ENCODE measurements around the gene PTGDS.
"Not testable (repeated sequence)": the region's sequence is repeated elsewhere in the genome, so short reads cannot be mapped to it uniquely, and the experiment has no call there.

PTGDS gene

DNA sequence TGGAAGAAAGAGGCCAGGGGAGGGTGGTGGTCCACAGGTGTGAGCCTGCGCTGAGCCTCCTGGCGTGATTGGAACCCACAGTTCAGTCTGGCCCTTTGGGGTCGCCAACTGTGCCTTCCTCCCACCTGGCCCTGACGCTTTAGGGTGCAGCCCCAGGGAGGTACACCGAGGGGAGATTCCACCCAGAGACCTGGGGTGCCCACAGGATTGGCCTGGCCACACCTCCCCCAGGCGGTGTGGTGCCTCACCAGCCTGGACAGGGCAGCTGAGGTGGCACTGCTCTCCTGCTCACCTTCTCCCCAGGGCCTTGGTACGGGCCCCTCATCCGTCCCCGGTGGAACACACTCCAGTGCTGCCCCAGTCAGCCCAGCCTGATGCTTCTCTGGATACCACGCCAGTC, 20.1 kb downstream of the PTGDS start:
- DNase-seq (ENCODE audit: low read depth) = no peak
- TF ChIP-seq, protein P1, sequence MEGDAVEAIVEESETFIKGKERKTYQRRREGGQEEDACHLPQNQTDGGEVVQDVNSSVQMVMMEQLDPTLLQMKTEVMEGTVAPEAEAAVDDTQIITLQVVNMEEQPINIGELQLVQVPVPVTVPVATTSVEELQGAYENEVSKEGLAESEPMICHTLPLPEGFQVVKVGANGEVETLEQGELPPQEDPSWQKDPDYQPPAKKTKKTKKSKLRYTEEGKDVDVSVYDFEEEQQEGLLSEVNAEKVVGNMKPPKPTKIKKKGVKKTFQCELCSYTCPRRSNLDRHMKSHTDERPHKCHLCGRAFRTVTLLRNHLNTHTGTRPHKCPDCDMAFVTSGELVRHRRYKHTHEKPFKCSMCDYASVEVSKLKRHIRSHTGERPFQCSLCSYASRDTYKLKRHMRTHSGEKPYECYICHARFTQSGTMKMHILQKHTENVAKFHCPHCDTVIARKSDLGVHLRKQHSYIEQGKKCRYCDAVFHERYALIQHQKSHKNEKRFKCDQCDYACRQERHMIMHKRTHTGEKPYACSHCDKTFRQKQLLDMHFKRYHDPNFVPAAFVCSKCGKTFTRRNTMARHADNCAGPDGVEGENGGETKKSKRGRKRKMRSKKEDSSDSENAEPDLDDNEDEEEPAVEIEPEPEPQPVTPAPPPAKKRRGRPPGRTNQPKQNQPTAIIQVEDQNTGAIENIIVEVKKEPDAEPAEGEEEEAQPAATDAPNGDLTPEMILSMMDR (IDR thresholded peaks at IDR 0.05; ENCODE audit: low read depth, low read length, missing control alignments) = no peak
- no peak overlapping the region for H3K4me3 ChIP-seq (ENCODE audit: low read depth, low read length)

DNA sequence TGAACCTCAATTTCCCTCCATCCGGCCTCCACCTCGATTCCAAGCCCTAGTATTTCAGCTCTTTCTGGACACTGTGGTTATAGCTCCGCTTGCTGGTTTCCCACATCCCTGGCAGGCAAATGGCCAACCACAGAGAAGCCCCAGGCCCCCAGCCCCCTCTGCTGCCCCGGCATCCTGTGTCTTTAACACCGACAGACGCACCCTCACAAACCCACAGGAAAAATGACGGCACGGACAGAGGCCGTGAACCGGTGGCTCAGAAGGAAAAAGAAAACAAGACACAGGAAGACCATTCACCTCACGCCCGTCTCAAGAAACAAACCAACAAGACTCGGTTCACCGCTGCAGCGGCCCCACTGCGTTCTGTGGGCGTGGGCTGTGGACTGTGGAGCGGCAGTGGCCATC, 20.5 kb downstream of the PTGDS start:
- DNase-seq (ENCODE audit: low read depth) = no peak
- no peak overlapping the region for H3K4me3 ChIP-seq (ENCODE audit: low read depth, low read length)

DNA sequence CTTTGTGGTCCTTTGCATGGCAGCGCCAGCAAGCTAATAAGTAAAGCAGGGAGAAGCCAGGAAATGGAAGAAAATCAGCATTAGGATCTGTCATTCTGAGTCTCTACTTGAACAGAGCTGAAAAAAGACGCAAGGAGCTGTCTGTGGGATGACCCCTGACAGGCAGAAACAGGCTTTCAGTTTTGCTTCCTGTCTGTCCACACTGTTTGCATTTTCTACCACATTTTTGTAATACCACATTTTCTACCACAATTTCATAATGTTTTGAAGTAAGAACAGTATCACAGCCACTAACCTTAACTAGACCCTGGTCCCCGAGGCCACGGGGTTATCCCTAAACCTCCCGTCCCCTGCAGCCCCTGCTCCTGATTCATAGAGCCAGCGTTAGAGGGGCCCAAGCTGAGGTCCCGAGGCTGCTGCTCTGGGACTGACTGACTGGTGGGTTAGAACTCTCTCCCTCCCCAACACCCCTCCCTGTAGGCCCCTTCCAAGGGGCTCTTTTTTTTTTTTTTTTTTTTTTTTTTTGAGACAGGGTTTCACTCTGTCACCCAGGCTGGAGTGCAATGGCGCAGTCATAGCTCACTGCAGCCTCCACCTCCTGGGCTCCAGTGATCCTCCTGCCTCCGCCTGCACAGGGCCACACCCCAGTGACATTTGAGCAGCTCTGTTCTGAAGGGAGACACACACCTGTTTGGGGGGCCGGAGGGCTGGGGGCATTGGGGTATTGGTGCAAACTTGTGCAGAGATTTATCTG, 23.1 kb downstream of the PTGDS start:
- DNase-seq (ENCODE audit: low read depth) = peak; percentile 75

More for the DNA sequence above, 20.5 kb downstream of the PTGDS start:
- TF ChIP-seq, protein P1 (IDR thresholded peaks at IDR 0.05; ENCODE audit: low read depth, low read length, missing control alignments) = no peak

DNA sequence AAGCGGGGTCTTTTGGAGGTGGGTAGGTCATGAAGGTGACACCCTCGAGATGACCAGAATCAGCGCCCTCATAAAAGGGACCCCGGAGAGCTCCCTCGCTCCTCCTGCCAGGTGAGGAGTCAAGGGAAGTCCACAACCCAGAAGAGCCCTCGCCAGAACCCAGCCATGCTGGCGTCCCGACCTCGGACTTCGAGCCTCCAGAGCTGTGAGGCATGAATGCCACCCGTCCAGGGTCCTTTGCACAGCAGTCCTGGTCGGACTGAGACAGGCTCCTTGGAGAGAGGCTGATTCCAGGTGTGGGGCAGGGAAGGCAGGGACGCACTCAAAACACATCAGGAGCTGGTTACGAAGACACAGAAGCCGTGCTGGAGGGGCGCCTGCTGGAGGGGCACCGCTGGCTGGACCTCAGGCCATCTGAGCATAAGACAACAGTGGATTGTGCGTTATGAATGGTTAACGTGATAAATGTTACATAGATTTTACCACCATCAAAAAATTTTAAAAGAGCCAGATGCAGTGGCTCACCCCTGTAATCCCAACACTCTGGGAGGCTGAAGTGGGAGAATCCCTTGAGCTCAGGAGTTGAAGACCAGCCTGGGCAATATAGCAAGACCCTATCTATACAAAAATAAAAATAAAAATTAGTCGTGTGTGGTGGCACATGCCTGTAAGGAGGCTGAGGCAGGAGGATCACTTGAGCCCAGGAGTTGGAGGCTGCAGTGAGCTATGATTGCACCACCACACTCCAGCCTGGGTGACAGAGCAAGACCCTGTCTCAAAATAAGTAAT, 24.7 kb downstream of the PTGDS start:
- TF ChIP-seq, protein P1 (IDR thresholded peaks at IDR 0.05; ENCODE audit: low read depth, low read length, missing control alignments) = no peak
- H3K4me3 ChIP-seq (ENCODE audit: low read depth, low read length) = no peak overlapping the region
- no peak for DNase-seq (ENCODE audit: low read depth)

More for the DNA sequence above, 23.1 kb downstream of the PTGDS start:
- no peak overlapping the region for H3K4me3 ChIP-seq (ENCODE audit: low read depth, low read length)
- TF ChIP-seq, protein P1 (IDR thresholded peaks at IDR 0.05; ENCODE audit: low read depth, low read length, missing control alignments) = no peak

DNA sequence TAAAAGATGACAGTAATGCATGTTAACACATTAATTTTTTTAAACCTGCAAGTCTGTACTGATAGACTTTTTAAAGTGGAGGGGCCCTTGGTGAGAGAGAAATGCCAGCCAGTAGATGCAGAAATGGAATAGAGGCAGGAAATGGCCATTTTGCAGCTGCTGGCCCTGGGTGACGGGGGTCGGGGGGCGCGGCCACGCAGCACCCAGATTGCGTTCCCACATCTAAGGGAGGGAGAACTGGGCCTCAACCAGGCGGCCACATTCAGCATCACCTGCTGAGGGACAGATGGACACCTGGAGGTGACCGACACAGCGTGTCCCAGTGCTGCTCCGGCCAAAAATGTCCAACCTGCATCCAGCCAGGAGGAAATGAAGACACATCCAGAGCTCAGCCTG, 25.3 kb downstream of the PTGDS start:
- TF ChIP-seq, protein P1 (IDR thresholded peaks at IDR 0.05; ENCODE audit: low read depth, low read length, missing control alignments) = no peak
- H3K4me3 ChIP-seq (ENCODE audit: low read depth, low read length) = no peak overlapping the region
- DNase-seq (ENCODE audit: low read depth) = no peak

DNA sequence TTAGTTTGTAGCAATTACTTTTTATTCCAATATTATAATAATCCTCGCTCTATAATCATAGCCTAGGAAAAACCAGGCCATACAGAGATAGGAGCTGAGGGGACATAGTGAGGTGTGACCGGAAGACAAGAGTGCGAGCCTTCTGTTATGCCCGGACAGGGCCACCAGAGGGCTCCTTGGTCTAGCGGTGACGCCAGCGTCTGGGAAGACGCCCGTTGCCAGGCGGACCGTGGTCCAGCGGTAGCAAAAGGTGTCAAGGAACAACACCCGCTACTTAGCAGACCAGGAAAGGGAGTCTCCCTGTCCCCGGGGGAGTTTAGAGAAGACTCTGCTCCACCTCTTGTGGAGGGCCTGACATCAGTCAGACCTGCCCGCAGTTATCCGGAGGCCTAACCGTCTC, 27.0 kb downstream of the PTGDS start:
- TF ChIP-seq, protein P1 (IDR thresholded peaks at IDR 0.05; ENCODE audit: low read depth, low read length, missing control alignments) = peak; percentile 28
- H3K4me3 ChIP-seq (ENCODE audit: low read depth, low read length); DNase-seq (ENCODE audit: low read depth): not testable (repeated sequence)
